CD14-positive monocyte (primary cell): ENCODE results near the gene DPYD. TPM values are rescaled to one million over a fixed set of nuclear protein-coding genes. Genes with fewer than 3 reads are reported as not detected.

Experiments used
- DNase-seq, 3 donors: peaks; one replicate each; pipeline ENCODE4 v3.0.0-alpha.2; 2011 to 2022
- H2AFZ ChIP-seq: 2 replicates; pipeline ENCODE4 v1.6.0; 2012; ENCODE audit warnings: mild to moderate bottlenecking, low read depth, low read length, inconsistent platforms; ENCODE audit not compliant: insufficient read depth, poor library complexity, severe bottlenecking
- H3K27ac ChIP-seq, 2 donors: 1 replicate in 1 of 2; 2 replicates in 1 of 2; pipeline ENCODE4 v1.5.1; 2012 to 2013; ENCODE audit warnings: low read length in 2 of 2, control low read depth in 1 of 2, inconsistent platforms in 1 of 2, low read depth in 1 of 2, mild to moderate bottlenecking in 1 of 2
- H3K27me3 ChIP-seq, 2 donors: one replicate each; pipeline versions ENCODE4 v1.6.0 to v1.6.1; 2011 to 2013; ENCODE audit warnings: low read length in 2 of 2; ENCODE audit not compliant: control insufficient read depth in 2 of 2, insufficient read depth in 2 of 2
- H3K36me3 ChIP-seq, 2 donors: replicated peaks in 1 of 2; 1 replicate in 1 of 2; 2 replicates in 1 of 2; pipeline versions ENCODE4 v1.5.1 to v1.6.1; 2012 to 2013; ENCODE audit warnings: low read length in 2 of 2, control low read depth in 1 of 2, inconsistent platforms in 1 of 2, mild to moderate bottlenecking in 1 of 2; ENCODE audit not compliant: insufficient read depth in 2 of 2, control insufficient read depth in 1 of 2
- H3K4me1 ChIP-seq, 2 donors: 1 replicate in 1 of 2; 2 replicates in 1 of 2; pipeline versions ENCODE4 v1.5.1 to v1.6.1; 2012 to 2013; ENCODE audit warnings: low read length in 2 of 2, control low read depth in 1 of 2, inconsistent platforms in 1 of 2, mild to moderate bottlenecking in 1 of 2, moderate library complexity in 1 of 2; ENCODE audit not compliant: insufficient read depth in 2 of 2, control insufficient read depth in 1 of 2
- H3K4me2 ChIP-seq: replicated peaks from 2 replicates; pipeline ENCODE3; 2012; ENCODE audit warnings: low read length, moderate library complexity, mild to moderate bottlenecking; ENCODE audit not compliant: poor library complexity, severe bottlenecking; ENCODE audit errors: extremely low read depth
- H3K4me3 ChIP-seq, 3 experiments: fragments of 200-600 bp in 1 of 3; sonication (generic) in 1 of 3; replicated peaks in 1 of 3; 1 replicate in 2 of 3; 2 replicates in 1 of 3; pipeline ENCODE4 v1.5.1; 2011 to 2013; ENCODE audit warnings: low read length in 3 of 3, mild to moderate bottlenecking in 3 of 3, control low read depth in 2 of 3, low read depth in 2 of 3, inconsistent platforms in 1 of 3, moderate library complexity in 1 of 3
- H3K79me2 ChIP-seq: 2 replicates; pipeline ENCODE4 v1.6.0; 2012; ENCODE audit warnings: mild to moderate bottlenecking, control low read depth, inconsistent platforms, low read length, moderate library complexity; ENCODE audit not compliant: insufficient read depth
- H3K9ac ChIP-seq: 2 replicates; pipeline ENCODE4 v1.6.0; 2017; ENCODE audit warnings: low read length, mild to moderate bottlenecking; ENCODE audit not compliant: insufficient read depth, poor library complexity, severe bottlenecking
- H3K9me3 ChIP-seq, 2 donors: replicated peaks in 1 of 2; 1 replicate in 1 of 2; 2 replicates in 1 of 2; pipeline versions ENCODE4 v1.5.1 to v1.6.1; 2012 to 2013; ENCODE audit warnings: low read length in 2 of 2, control low read depth in 1 of 2; ENCODE audit not compliant: control insufficient read depth in 1 of 2, insufficient read depth in 1 of 2
- H4K20me1 ChIP-seq: 2 replicates; pipeline ENCODE4 v1.6.0; 2012; ENCODE audit warnings: mild to moderate bottlenecking, low read length, control low read depth, moderate library complexity; ENCODE audit not compliant: insufficient read depth
- H3K27ac Mint-ChIP-seq, 7 donors: one replicate each; pipeline ENCODE4 v1.8.0; 2020; ENCODE audit warnings: mild to moderate bottlenecking in 7 of 7, mixed read lengths in 7 of 7, moderate library complexity in 6 of 7, inconsistent platforms in 2 of 7
- H3K27me3 Mint-ChIP-seq, 3 donors: one replicate each; pipeline ENCODE4 v1.8.0; 2021 to 2022; ENCODE audit warnings: low read depth in 3 of 3, mild to moderate bottlenecking in 3 of 3, mixed read lengths in 3 of 3, moderate library complexity in 3 of 3, inconsistent platforms in 1 of 3
- H3K36me3 Mint-ChIP-seq, 2 donors: one replicate each; pipeline ENCODE4 v1.8.0; 2020; ENCODE audit warnings: mixed read lengths in 2 of 2, inconsistent platforms in 1 of 2, mild to moderate bottlenecking in 1 of 2
- H3K4me1 Mint-ChIP-seq: one replicate; pipeline ENCODE4 v1.8.0; 2020; ENCODE audit warnings: mild to moderate bottlenecking, mixed read lengths
- H3K4me3 Mint-ChIP-seq, 2 donors: one replicate each; pipeline ENCODE4 v1.8.0; 2020; ENCODE audit warnings: mild to moderate bottlenecking in 2 of 2, mixed read lengths in 2 of 2, moderate library complexity in 1 of 2
- H3K9me3 Mint-ChIP-seq, 7 donors: one replicate each; pipeline ENCODE4 v1.8.0; 2020 to 2022; ENCODE audit warnings: mixed read lengths in 7 of 7, mild to moderate bottlenecking in 6 of 7, moderate library complexity in 6 of 7, inconsistent platforms in 2 of 7
- WGBS: methylation state at CpG from one replicate; pipeline ENCODE4 v1.1.5; 2013; ENCODE audit warnings: missing lambda C conversion rate; ENCODE audit not compliant: insufficient coverage; 5-methylcytosine and 5-hydroxymethylcytosine counted together
- intact Hi-C, 2 donors: fragments of 100-400 bp; cut with micrococcal nuclease; formaldehyde crosslinking; loops; one replicate each; pipeline versions ENCODE4 v1.15.0 to v1.15.1; 2023
- polyA plus RNA-seq, 3 donors: library from polyadenylated mRNA; depleted of rRNA in 1 of 3; unstranded in 2 of 3; stranded (reverse) in 1 of 3; fragments of 300-500 nt in 2 of 3; fragments of >200 nt in 1 of 3; fragmentation: Illumina TruSeq in 2 of 3; gene quantifications; 1 replicate in 2 of 3; 2 replicates in 1 of 3; pipeline ENCODE4 v1.2.3, GENCODE V29; 2012 to 2021
- TF ChIP-seq, protein P1 (sequence below): fragments of 200-600 bp; IDR thresholded peaks from one replicate; pipeline ENCODE4 v1.8.0; 2022; ENCODE audit warnings: antibody characterized with exemption, mild to moderate bottlenecking

The DPYD gene
- polyA plus RNA-seq, 3 donors = 87.6 to 171 (median 144) TPM

GRCh38 chr1:97505289-97505688 lies 415.5 kb downstream of the DPYD start:
- Histone ChIP-seq H2AFZ (no peak overlapping the region), H3K4me3 (no peak overlapping the region), H3K4me1 (no peaks in the 10 kb centered on the region), H3K79me2 (no peaks in the 10 kb centered on the region), H3K4me2 (no peak overlapping the region), H3K9ac (no peak overlapping the region), H4K20me1 (peaks cover 74% of the 10 kb centered on the region), H3K9me3 (no peaks in the 10 kb centered on the region), H3K36me3 (peaks cover 25 to 70% of the 10 kb centered on the region in 2 donors), H3K27ac (no peak overlapping the region), H3K27me3 (no peaks in the 10 kb centered on the region)
- H3K27me3 Mint-ChIP-seq = no peaks in the 10 kb centered on the region
- peaks cover 0 to 2% (median 0%) of the 10 kb centered on the region in 7 donors for H3K9me3 Mint-ChIP-seq
- no CpG with 5 or more reads among the region's 3 CpGs for WGBS
- intact Hi-C loops = no loop called here
- TF ChIP-seq, protein P1, sequence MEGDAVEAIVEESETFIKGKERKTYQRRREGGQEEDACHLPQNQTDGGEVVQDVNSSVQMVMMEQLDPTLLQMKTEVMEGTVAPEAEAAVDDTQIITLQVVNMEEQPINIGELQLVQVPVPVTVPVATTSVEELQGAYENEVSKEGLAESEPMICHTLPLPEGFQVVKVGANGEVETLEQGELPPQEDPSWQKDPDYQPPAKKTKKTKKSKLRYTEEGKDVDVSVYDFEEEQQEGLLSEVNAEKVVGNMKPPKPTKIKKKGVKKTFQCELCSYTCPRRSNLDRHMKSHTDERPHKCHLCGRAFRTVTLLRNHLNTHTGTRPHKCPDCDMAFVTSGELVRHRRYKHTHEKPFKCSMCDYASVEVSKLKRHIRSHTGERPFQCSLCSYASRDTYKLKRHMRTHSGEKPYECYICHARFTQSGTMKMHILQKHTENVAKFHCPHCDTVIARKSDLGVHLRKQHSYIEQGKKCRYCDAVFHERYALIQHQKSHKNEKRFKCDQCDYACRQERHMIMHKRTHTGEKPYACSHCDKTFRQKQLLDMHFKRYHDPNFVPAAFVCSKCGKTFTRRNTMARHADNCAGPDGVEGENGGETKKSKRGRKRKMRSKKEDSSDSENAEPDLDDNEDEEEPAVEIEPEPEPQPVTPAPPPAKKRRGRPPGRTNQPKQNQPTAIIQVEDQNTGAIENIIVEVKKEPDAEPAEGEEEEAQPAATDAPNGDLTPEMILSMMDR = no peak
- no peak overlapping the region for H3K4me3 Mint-ChIP-seq
- DNase-seq = no peak
- no peaks in the 10 kb centered on the region for H3K4me1 Mint-ChIP-seq
- H3K27ac Mint-ChIP-seq = peak overlapping the region in 1 of 7 donors; percentile 37
- H3K36me3 Mint-ChIP-seq = peaks cover 54 to 69% of the 10 kb centered on the region in 2 donors

DNA sequence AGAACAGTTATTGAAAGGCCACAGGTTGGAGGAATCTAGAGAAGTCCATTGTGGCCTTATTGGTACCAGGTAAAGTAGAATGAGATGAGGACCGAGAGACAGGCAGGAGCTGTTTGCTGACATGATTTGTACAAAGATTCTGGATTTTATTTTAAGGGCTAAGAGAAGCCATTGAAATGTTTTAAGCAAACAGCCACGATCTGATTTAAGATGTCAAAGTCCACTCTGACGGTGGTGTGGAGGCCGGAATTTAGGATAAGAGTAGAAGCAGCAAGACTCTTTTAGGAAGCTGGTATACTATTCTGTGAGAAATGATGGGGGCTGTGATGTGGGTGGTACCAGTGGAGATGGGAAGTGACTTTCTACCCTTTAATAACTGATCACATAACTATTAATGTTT lies 418.5 kb downstream of the DPYD start:
- intact Hi-C loops = no loop called here
- 100% methylated on average over 1 of the region's 4 CpGs for WGBS
- no peak for DNase-seq
- H3K27me3 Mint-ChIP-seq = no peaks in the 10 kb centered on the region
- peaks cover 3% of the 10 kb centered on the region for H3K4me1 Mint-ChIP-seq
- TF ChIP-seq, protein P1 = no peak
- no peak overlapping the region for H2AFZ ChIP-seq
- H4K20me1 ChIP-seq = peaks cover 62% of the 10 kb centered on the region
- peaks cover 32 to 47% of the 10 kb centered on the region in 2 donors for H3K36me3 Mint-ChIP-seq
- peaks cover 0 to 2% (median 0%) of the 10 kb centered on the region in 7 donors for H3K9me3 Mint-ChIP-seq
- no peak overlapping the region for H3K4me3 ChIP-seq
- no peak overlapping the region for H3K4me2 ChIP-seq
- no peak overlapping the region for H3K4me3 Mint-ChIP-seq
- no peaks in the 10 kb centered on the region for H3K9me3 ChIP-seq
- H3K79me2 ChIP-seq = no peaks in the 10 kb centered on the region
- peaks cover 15 to 46% of the 10 kb centered on the region in 2 donors for H3K36me3 ChIP-seq
- H3K4me1 ChIP-seq = no peaks in the 10 kb centered on the region
- no peak overlapping the region for H3K27ac ChIP-seq
- no peak overlapping the region for H3K9ac ChIP-seq
- peak overlapping the region in 1 of 7 donors; percentile 3 for H3K27ac Mint-ChIP-seq
- H3K27me3 ChIP-seq = no peaks in the 10 kb centered on the region
